Loucy (cell line): Measurements from ENCODE around the gene ADAMTS4.

Source experiments
- CTCF ChIP-seq: fragments of 200-600 bp; sonication (generic); conservative IDR thresholded peaks from 2 replicates; pipeline ENCODE4 v1.5.1; 2014; ENCODE audit warnings: mild to moderate bottlenecking, antibody characterized with exemption, low read length
- EZH2phosphoT487 ChIP-seq: fragments of 200-600 bp; IDR thresholded peaks from 2 replicates; pipeline ENCODE4 v1.6.1; 2018; ENCODE audit warnings: antibody characterized with exemption, mild to moderate bottlenecking, moderate library complexity, borderline replicate concordance

DNA sequence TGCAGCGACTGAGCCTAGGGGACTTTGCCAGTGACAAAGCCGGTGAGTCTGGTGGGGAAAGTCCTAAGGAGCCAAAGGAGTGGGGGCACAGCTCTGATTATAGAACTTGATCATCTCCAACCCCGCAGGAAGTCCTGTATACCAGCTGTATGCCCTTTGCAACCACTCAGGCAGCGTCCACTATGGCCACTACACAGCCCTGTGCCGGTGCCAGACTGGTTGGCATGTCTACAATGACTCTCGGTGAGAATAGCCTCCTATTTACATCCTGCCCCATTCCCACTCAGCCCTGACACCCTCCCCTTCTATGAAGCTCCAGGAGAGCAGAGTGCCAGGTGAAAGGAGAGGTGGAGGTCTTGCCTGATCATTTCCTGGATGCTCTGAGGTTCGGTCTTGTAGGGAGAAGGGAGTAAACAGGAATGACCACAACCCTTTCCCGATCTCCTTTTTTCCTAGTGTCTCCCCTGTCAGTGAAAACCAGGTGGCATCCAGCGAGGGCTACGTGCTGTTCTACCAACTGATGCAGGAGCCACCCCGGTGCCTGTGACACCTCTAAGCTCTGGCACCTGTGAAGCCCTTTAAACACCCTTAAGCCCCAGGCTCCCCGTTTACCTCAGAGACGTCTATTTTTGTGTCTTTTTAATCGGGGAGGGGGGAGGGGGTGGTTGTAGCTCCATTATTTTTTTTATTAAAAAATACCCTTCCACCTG lies 33.8 kb downstream of the ADAMTS4 start:
- TF ChIP-seq EZH2phosphoT487 (no peak), CTCF (no peak)
